B cell (primary cell): ENCODE measurements around the gene BCO2. TPM values are rescaled to one million over a fixed set of nuclear protein-coding genes. Genes with fewer than 3 reads are reported as not detected.

Source experiments
- ATAC-seq: fragments of 200-7000 bp; cut with Tn5 transposase; one replicate; pipeline ENCODE4 v1.10.0; 2021; ENCODE audit warnings: low read depth, mild to moderate bottlenecking, moderate number of reproducible peaks, moderate library complexity
- CTCF ChIA-PET: fragments of 350-600 bp; sonication (Branson Sonifier 250); formaldehyde crosslinking; loops from one replicate; lab custom pipeline; 2021; ENCODE audit warnings: antibody characterized with exemption, inconsistent platforms; lab: Charles Lee
- POLR2A ChIA-PET: fragments of 350-600 bp; sonication (Branson Sonifier 250); formaldehyde crosslinking; loops from one replicate; lab custom pipeline; 2021; ENCODE audit warnings: antibody characterized with exemption; lab: Charles Lee
- DNase-seq: peaks from one replicate; pipeline ENCODE4 v3.0.0; 2013
- H2AFZ ChIP-seq: 2 replicates; pipeline ENCODE4 v1.6.1; 2012; ENCODE audit warnings: mild to moderate bottlenecking, low read depth, low read length; ENCODE audit not compliant: insufficient read depth, poor library complexity, severe bottlenecking
- H3K27ac ChIP-seq, 2 donors: 1 replicate in 1 of 2; 2 replicates in 1 of 2; pipeline ENCODE4 v1.5.1; 2012 to 2013; ENCODE audit warnings: low read length in 2 of 2, mild to moderate bottlenecking in 2 of 2, moderate library complexity in 1 of 2
- H3K27me3 ChIP-seq, 4 experiments: fragments of 200-600 bp in 1 of 4; sonication (generic) in 1 of 4; replicated peaks in 1 of 4; 1 replicate in 2 of 4; 2 replicates in 2 of 4; pipeline versions ENCODE4 v1.6.1 to v1.7.0; 2013 to 2016; ENCODE audit warnings: low read length in 3 of 4, mild to moderate bottlenecking in 2 of 4, mixed read lengths in 1 of 4, moderate library complexity in 1 of 4; ENCODE audit not compliant: insufficient read depth in 4 of 4, control insufficient read depth in 3 of 4; ENCODE audit errors: control extremely low read depth in 1 of 4
- H3K36me3 ChIP-seq, 2 experiments: replicated peaks in 1 of 2; 1 replicate in 1 of 2; 2 replicates in 1 of 2; pipeline versions ENCODE4 v1.6.1 to v1.7.1; 2013; ENCODE audit warnings: low read length in 1 of 2; ENCODE audit not compliant: insufficient read depth in 2 of 2, control insufficient read depth in 1 of 2; ENCODE audit errors: control extremely low read depth in 1 of 2, extremely low read depth in 1 of 2
- H3K4me1 ChIP-seq, 2 donors: fragments of 200-600 bp in 1 of 2; sonication (generic) in 1 of 2; 1 replicate in 1 of 2; 2 replicates in 1 of 2; pipeline versions ENCODE4 v1.5.1 to v1.6.1; 2013 to 2017; ENCODE audit warnings: low read length in 2 of 2; ENCODE audit not compliant: control insufficient read depth in 2 of 2, insufficient read depth in 2 of 2
- H3K4me2 ChIP-seq: replicated peaks from 2 replicates; pipeline ENCODE3; 2012; ENCODE audit warnings: mild to moderate bottlenecking, low read depth, low read length; ENCODE audit not compliant: poor library complexity, severe bottlenecking
- H3K4me3 ChIP-seq, 5 experiments: fragments of 200-600 bp in 1 of 5; sonication (generic) in 1 of 5; 1 replicate in 3 of 5; 2 replicates in 2 of 5; pipeline versions ENCODE4 v1.5.1 to v1.7.0; 2011 to 2016; ENCODE audit warnings: low read length in 4 of 5, mild to moderate bottlenecking in 4 of 5, low read depth in 2 of 5, control low read depth in 1 of 5, moderate library complexity in 1 of 5; ENCODE audit not compliant: insufficient read depth in 1 of 5; ENCODE audit errors: control extremely low read depth in 1 of 5, extremely low read depth in 1 of 5
- H3K79me2 ChIP-seq: fragments of 200-600 bp; sonication (generic); one replicate; pipeline ENCODE4 v1.6.0; 2016; ENCODE audit warnings: low read length; ENCODE audit not compliant: control insufficient read depth, insufficient read depth
- H3K9ac ChIP-seq: fragments of 200-600 bp; sonication (generic); 2 replicates; pipeline ENCODE4 v1.6.1; 2017; ENCODE audit warnings: mild to moderate bottlenecking, low read length, moderate library complexity
- H3K9me3 ChIP-seq, 3 donors: one replicate each; pipeline versions ENCODE4 v1.6.1 to v1.7.1; 2013; ENCODE audit warnings: low read length in 2 of 3; ENCODE audit not compliant: control insufficient read depth in 2 of 3, insufficient read depth in 1 of 3; ENCODE audit errors: control extremely low read depth in 1 of 3
- H4K20me1 ChIP-seq: 2 replicates; pipeline ENCODE4 v1.6.0; 2012; ENCODE audit warnings: mild to moderate bottlenecking, low read length; ENCODE audit not compliant: insufficient read depth, control insufficient read depth, poor library complexity, severe bottlenecking
- H3K27ac Mint-ChIP-seq: one replicate; pipeline ENCODE4 v1.8.0; 2021; ENCODE audit warnings: mixed read lengths
- H3K27me3 Mint-ChIP-seq: one replicate; pipeline ENCODE4 v1.8.0; 2021; ENCODE audit warnings: mixed read lengths
- H3K4me1 Mint-ChIP-seq: one replicate; pipeline ENCODE4 v1.8.0; 2021; ENCODE audit warnings: mixed read lengths
- H3K4me3 Mint-ChIP-seq: one replicate; pipeline ENCODE4 v1.8.0; 2021; ENCODE audit warnings: mixed read lengths
- H3K9me3 Mint-ChIP-seq: one replicate; pipeline ENCODE4 v1.8.0; 2022; ENCODE audit warnings: mixed read lengths; ENCODE audit not compliant: insufficient read depth
- CTCF ChIP-seq: fragments of 200-600 bp; IDR thresholded peaks from one replicate; pipeline ENCODE4 v1.8.0; 2022; ENCODE audit warnings: antibody characterized with exemption, mild to moderate bottlenecking
- EZH2 ChIP-seq: IDR thresholded peaks from 2 replicates; pipeline ENCODE4 v1.6.1; 2012; ENCODE audit warnings: borderline replicate concordance, low read depth, mild to moderate bottlenecking, moderate library complexity, low read length; ENCODE audit not compliant: insufficient read depth, poor library complexity, severe bottlenecking
- WGBS: methylation state at CpG from one replicate; pipeline ENCODE4 v1.1.5; 2013; ENCODE audit warnings: missing lambda C conversion rate; ENCODE audit not compliant: insufficient coverage; 5-methylcytosine and 5-hydroxymethylcytosine counted together
- intact Hi-C: fragments of 100-400 bp; cut with micrococcal nuclease; formaldehyde crosslinking; loops from one replicate; pipeline ENCODE4 v1.10.0; 2022
- polyA plus RNA-seq: library from polyadenylated mRNA; depleted of rRNA; stranded (reverse); fragments of >200 nt; gene quantifications from 2 replicates; pipeline ENCODE4 v1.2.3, GENCODE V29; 2012
- total RNA-seq, 2 donors: library from RNA; stranded (reverse); fragments of 120-200 nt in 1 of 2; gene quantifications; 1 replicate in 1 of 2; 2 replicates in 1 of 2; pipeline versions ENCODE4 v1.2.3 to v1.2.4, GENCODE V29; 2013 to 2022

The BCO2 gene
- total and polyA plus RNA-seq, 2 donors (not counting 1 experiment from before 2014, with no cell fraction given), result 1.7 to 1.8 TPM

- Histone ChIP-seq H3K27ac (no peak overlapping the region), H3K4me3 (no peak overlapping the region), H3K9ac (no peak overlapping the region), H2AFZ (peak overlapping the region; percentile 47), H4K20me1 (no peaks in the 10 kb centered on the region), H3K79me2 (no peaks in the 10 kb centered on the region), H3K4me1 (peaks cover 0 to 6% of the 10 kb centered on the region in 2 donors), H3K36me3 (no peaks in the 10 kb centered on the region), H3K4me2 (no peak overlapping the region), H3K9me3 (no peaks in the 10 kb centered on the region), H3K27me3 (no peaks in the 10 kb centered on the region)
- DNase-seq (peak; percentile 87), ATAC-seq (peak; percentile 99)
- Mint-ChIP-seq H3K4me1 (peaks cover 3% of the 10 kb centered on the region), H3K4me3 (no peak overlapping the region), H3K27me3 (no peaks in the 10 kb centered on the region), H3K9me3 (no peaks in the 10 kb centered on the region), H3K27ac (no peak overlapping the region)
- TF ChIP-seq CTCF, result peak; percentile 78
- no peak for TF ChIP-seq EZH2
- 20% methylated on average over 4 of the region's 7 CpGs for WGBS
- ChIA-PET POLR2A (interaction anchor here (1.0 kb wide), 1 partner anchor 61 kb away, joined by 5 read pairs; no protein-coding TSS in a partner anchor), CTCF (interaction anchor here (0.9 to 20.4 kb wide), 19 partner anchors 8 to 1312 kb away, joined by 3 to 471 read pairs (median 5); partner anchors contain the start of gene TTC12)
- intact Hi-C loops, result loop anchor here (1.0 to 10.0 kb wide), 5 partner anchors 61 to 1785 kb away; no protein-coding TSS in a partner anchor
These were observed 44.3 kb downstream of the BCO2 start for GRCh38 chr11:112219476-112220232.
